WERI-Rb-1 (cell line): ENCODE results near the gene PRKCG.
"Not testable (repeated sequence)": the region's sequence is repeated elsewhere in the genome, so short reads cannot be mapped to it uniquely, and the experiment has no call there.

Source experiments
- DNase-seq: peaks from one replicate; pipeline ENCODE4 v3.0.0-alpha.2; 2020
- H3K27ac ChIP-seq: fragments of 250-450 bp; sonication (Bioruptor Pico); 2 replicates; pipeline ENCODE4 v1.5.1; 2020; ENCODE audit warnings: mild to moderate bottlenecking, moderate library complexity
- H3K27me3 ChIP-seq: fragments of 250-450 bp; sonication (Bioruptor Pico); 2 replicates; pipeline ENCODE4 v1.5.1; 2021; ENCODE audit warnings: mild to moderate bottlenecking, low read depth, moderate library complexity; ENCODE audit not compliant: insufficient read depth, severe bottlenecking
- H3K36me3 ChIP-seq: fragments of 250-450 bp; sonication (Bioruptor Pico); 2 replicates; pipeline ENCODE4 v1.5.1; 2020; ENCODE audit warnings: mild to moderate bottlenecking, moderate library complexity
- H3K4me3 ChIP-seq: 2 replicates; pipeline ENCODE4 v1.5.1; 2011; ENCODE audit warnings: low read depth, mild to moderate bottlenecking, control low read depth, low read length
- H3K9me3 ChIP-seq: fragments of 250-450 bp; sonication (Bioruptor Pico); 2 replicates; pipeline ENCODE4 v1.5.1; 2021; ENCODE audit warnings: mild to moderate bottlenecking, moderate library complexity; ENCODE audit not compliant: severe bottlenecking
- TF ChIP-seq, protein P1 (sequence below): IDR thresholded peaks from 2 replicates; pipeline ENCODE4 v1.5.1; 2011; ENCODE audit warnings: low read depth, mild to moderate bottlenecking, control low read depth, inconsistent platforms, low read length

The PRKCG gene

DNA sequence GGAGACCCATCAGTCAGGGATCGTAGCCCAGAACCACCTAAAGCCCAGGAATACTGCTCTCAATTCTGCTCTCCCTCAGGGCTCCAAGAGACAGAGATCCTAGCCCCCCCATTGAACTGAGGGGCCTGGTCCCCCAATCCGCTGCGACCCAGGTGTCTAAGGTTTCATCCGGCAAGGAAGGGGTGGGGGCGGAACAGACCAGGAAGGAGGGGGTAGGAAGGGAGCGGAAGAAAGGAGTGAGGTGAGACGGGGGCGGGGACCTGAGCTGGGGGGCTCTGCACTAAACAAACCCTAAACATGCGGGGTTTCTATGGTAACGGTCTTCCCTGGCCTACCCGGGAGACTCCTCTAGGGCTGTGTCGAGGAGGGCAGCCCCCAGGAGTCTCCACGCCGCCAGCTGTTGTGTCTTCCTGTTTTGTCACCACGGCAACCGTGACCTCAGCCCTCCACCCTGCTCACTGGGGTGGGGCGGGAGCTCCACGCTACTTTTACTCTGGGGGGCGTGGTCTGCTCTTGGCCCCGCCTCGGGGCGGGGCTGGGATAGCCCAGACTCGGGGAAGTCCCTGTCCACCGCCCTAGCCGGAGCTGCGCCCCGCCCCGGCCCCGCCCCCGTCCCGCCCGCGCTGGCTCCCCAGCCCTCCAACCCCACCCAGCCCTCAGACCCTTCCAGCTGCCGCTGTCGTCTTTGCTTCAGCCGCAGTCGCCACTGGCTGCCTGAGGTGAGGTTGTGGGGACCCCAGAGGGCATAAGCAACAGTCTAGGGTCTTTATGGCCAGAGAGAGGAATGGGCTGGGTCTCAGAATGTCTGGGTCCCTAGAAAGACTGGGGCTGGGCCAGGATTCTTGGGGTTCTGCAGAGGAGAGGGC is 14.5 kb upstream of the PRKCG start, which contains the start of gene MYADM:
TSS of gene MYADM (plus strand) at position 659 of the 866 bp plus-strand sequence. CDS start 5,647 bp downstream, outside the sequence.
- H3K27ac ChIP-seq = no peak within 1 kb of the TSS
- DNase-seq = peak; percentile 95
- peak within 1 kb of the TSS; percentile 66 for H3K4me3 ChIP-seq
- no peaks in the 10 kb centered on the region for H3K27me3 ChIP-seq
- no peaks in the 10 kb centered on the region for H3K9me3 ChIP-seq
- H3K36me3 ChIP-seq = no peaks in the 10 kb centered on the region
- TF ChIP-seq, protein P1, sequence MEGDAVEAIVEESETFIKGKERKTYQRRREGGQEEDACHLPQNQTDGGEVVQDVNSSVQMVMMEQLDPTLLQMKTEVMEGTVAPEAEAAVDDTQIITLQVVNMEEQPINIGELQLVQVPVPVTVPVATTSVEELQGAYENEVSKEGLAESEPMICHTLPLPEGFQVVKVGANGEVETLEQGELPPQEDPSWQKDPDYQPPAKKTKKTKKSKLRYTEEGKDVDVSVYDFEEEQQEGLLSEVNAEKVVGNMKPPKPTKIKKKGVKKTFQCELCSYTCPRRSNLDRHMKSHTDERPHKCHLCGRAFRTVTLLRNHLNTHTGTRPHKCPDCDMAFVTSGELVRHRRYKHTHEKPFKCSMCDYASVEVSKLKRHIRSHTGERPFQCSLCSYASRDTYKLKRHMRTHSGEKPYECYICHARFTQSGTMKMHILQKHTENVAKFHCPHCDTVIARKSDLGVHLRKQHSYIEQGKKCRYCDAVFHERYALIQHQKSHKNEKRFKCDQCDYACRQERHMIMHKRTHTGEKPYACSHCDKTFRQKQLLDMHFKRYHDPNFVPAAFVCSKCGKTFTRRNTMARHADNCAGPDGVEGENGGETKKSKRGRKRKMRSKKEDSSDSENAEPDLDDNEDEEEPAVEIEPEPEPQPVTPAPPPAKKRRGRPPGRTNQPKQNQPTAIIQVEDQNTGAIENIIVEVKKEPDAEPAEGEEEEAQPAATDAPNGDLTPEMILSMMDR = no peak

DNA sequence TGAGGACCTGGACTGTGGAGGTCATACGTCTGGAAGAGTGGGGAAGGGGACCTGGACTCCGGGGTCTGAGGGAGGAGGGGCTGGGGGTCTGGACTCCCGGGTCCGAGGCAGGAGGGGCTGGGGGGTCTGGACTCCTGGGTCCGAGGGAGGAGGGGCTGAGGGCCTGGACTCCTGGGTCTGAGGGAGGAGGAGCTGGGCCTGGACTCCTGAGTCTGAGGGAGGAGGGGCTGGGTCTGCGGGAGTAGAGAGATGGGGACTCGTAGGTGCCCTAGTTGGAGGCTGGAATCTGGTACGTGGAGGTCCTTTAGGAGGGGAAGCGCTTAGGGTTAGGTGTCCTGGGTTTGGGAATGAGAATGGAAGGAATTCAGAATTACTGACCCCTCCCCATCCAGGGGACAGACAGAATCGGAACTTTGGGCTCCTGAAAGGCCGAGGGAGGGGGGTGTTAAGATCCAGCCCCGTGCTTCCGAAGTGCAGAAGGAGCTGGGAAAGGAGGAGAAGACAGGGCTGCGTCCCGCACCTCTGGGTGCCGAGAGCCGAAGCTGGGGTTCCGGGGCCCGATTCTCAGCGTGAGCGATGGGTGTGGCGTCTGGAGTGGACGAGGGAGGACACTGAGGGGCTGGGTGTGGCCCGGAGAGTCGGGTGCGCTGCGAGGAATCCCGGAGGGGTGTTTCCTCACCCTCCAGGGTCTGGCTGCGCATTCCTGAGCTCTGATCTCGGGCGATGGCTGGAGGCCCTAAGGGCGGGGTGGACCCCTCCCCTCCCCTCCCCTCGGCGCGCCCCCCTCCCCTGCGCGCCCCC is 13.7 kb upstream of the PRKCG start:
- Histone ChIP-seq H3K27me3 (no peaks in the 10 kb centered on the region), H3K27ac (no peak overlapping the region), H3K9me3 (no peaks in the 10 kb centered on the region), H3K36me3 (no peaks in the 10 kb centered on the region), H3K4me3 (peak overlapping the region; percentile 66)
- peak; percentile 25 for DNase-seq
- TF ChIP-seq, protein P1 = no peak

DNA sequence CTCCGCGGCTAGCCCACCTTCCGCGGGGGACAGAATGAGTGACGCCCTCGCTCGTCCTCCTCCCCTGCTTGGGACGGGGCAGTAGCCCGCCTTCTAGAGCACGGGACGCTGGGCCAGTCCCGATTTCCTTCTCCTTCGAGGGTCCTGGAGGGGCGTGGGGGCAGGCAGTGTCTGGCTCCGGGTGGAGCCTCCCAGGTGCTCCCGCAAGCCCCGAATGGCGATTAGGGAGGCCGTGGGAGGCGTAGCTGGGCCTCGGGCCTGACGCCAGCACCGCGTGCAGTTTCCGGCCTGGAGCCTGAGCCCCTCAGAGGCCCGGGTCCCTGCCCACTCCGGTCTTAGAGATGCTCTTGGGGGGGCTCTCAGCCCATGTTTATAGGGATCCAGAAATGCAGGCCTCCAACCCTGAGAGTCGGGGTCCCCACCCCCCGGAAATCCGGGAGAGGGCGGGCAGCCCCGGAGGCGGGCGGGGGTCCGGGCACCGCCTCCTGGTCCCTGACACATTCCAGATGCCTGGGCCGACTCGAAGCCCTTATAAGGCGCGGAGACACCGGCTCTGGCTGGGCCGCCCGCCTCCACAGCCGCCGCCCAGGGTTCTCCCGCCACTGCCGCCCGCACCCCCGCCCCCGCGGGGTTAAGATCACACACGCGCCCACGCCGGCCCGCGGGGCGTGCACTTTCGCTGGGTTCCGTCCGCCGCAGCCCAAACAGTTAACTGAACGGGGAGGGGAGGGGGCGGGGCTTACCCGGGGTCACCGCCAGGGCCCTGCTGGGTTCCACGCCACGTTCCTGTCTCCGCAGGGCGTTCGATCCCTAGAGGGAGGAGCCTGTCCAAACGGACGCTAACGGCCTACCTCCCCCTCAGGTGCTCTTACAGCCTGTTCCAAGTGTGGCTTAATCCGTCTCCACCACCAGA is 12.8 kb upstream of the PRKCG start:
- Histone ChIP-seq H3K36me3 (peaks cover 4% of the 10 kb centered on the region), H3K27me3 (no peaks in the 10 kb centered on the region), H3K4me3 (peak overlapping the region; percentile 66), H3K27ac (peak overlapping the region; percentile 75), H3K9me3 (no peaks in the 10 kb centered on the region)
- peak; percentile 91 for DNase-seq
- TF ChIP-seq, protein P1 = no peak

DNA sequence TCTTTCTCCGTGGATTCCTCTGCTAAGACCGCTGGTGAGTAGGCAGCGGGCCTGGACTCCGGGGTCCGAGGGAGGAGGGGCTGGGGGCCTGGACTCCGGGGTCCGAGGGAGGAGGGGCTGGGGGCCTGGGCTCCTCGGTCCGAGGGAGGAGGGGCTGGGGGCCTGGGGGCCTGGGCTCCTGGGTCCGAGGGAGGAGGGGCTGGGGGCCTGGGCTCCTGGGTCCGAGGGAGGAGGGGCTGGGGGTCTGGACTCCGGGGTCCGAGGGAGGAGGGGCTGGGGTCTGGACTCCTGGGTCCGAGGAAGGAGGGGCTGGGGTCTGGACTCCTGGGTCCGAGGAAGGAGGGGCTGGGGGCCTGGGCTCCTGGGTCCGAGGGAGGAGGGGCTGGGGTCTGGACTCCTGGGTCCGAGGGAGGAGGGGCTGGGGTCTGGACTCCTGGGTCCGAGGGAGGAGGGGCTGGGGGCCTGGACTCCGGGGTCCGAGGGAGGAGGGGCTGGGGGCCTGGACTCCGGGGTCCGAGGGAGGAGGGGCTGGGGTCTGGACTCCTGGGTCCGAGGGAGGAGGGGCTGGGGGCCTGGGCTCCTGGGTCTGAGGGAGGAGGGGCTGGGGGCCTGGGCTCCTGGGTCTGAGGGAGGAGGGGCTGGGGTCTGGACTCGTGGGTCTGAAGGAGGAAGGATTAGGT is 12.1 kb upstream of the PRKCG start:
- DNase-seq, H3K36me3 ChIP-seq, H3K27me3 ChIP-seq, H3K9me3 ChIP-seq: not testable (repeated sequence)
- Histone ChIP-seq H3K27ac (peak overlapping the region; percentile 75), H3K4me3 (peak overlapping the region; percentile 66)

DNA sequence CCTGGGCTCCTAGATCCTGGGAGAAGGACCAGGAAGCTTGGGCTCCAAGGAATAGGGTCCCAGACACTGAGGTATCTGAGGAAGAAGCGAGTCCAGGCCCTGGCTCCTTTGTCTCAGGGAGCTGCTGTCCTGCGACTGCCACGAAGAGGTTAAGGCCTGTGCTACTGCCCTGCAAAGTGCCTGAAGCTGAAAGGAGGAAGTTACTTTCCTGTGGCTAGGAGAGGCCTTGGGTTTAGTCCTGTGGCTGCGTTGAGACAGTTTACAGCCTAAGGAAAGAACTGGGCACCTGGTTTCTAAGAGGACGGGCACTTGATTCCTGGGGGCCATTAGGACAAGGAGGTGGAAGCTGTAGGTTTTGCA is 11.5 kb upstream of the PRKCG start:
- no peak for DNase-seq
- H3K27me3 ChIP-seq = no peaks in the 10 kb centered on the region
- no peaks in the 10 kb centered on the region for H3K9me3 ChIP-seq
- peak overlapping the region; percentile 54 for H3K27ac ChIP-seq
- peak overlapping the region; percentile 66 for H3K4me3 ChIP-seq
- TF ChIP-seq, protein P1 = no peak
- peaks cover 8% of the 10 kb centered on the region for H3K36me3 ChIP-seq
